GM18511 (cell line): ENCODE results near the gene C16orf95.
"Not testable (repeated sequence)": the region's sequence is repeated elsewhere in the genome, so short reads cannot be mapped to it uniquely, and the experiment has no call there.

Experiments
- ATAC-seq: cut with Tn5 transposase; IDR thresholded peaks from one replicate; pipeline ENCODE4 v1.9.1; 2021; ENCODE audit warnings: mild to moderate bottlenecking, moderate library complexity; ENCODE audit not compliant: unreplicated experiment

Gene C16orf95, protein sequence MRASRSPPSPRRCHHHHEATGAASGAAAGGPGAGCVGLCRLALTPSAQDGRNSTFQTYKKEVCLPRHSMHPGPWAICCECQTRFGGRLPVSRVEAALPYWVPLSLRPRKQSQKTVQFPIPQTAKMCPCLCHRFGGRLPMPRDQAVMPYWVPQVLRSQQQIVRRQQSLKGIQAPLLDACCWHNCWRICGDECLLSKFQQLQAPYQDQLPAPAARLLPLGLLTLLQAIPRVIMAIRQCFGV

DNA sequence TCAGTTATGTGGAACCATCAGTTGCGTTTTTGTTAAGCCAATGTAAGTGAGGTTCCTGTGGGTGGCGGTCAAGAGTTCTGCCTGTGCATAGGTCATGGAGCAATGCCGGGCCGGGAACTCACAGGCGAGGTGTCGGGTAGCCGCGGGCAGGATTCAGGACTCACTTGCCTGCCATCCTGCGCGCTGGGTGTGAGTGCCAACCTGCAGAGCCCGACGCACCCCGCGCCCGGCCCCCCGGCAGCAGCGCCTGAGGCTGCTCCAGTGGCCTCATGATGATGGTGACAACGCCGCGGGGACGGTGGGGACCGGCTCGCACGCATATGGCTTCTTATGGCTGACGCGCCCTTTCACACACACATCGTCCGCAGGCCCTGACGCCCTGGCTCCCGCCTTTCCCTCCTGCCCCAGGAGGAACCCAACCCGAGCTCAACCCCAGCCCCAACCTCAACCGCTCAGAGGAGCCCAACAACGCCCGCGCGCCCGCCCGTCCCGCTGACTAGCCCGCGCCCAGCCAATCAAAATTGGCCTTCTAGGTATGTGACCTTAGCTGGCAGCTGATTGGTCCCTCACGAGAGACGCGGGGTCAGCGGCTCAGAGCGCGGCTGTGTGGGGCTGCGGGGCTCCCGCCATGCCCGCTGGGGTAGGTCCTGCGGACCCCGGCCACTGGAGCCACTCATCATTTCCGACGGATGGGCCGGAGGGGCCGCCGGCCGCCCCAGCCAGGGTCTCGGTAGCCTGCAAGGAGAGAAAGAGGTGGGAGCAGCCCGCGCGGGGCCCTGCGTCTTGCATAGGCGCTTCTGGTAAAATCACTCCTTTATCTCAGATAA, at the start of gene C16orf95:
C16orf95 (minus strand) TSS at position 470 of the 827 bp plus-strand sequence; CDS start at position 320, 150 bp downstream.
- peak; percentile 96 for ATAC-seq

DNA sequence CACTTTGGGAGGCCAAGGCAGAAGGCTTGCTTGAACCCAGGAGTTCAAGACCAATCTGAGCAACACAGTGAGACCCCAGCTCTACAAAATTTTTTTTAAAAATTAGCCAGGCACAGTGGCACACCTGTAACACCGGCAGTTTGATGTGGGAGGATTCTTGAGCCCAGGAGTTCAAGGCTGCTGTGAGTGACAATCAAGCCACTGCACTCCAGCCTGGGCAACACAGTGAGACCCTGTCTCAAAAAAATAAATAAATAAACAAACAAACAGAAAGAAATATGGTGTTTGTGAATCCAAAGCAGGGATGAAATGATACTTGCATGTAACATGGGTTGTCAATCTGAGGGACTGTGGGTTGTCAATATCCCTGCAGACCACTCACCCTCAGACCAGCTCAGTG, 49.7 kb upstream of the C16orf95 start:
- no peak for ATAC-seq

DNA sequence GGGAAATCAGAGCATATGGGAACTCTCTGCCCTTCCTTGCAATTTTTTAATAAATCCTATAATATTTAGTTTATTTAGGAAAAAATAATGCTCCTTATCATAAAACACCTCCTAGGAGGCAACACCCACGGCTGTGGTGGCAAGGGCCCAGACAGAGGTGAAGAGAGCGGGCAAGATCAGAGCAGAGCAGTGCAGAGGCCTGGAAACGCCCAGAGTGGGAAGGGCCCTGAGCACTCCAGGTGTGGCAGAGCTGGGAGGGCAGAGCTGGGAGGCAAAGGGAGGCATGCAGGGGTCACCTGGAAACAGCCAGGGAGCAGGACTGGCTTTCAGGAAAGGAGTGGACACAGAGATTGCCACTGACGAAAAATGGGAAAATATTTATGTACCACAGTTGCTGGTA, 49.1 kb upstream of the C16orf95 start:
- ATAC-seq = no peak

DNA sequence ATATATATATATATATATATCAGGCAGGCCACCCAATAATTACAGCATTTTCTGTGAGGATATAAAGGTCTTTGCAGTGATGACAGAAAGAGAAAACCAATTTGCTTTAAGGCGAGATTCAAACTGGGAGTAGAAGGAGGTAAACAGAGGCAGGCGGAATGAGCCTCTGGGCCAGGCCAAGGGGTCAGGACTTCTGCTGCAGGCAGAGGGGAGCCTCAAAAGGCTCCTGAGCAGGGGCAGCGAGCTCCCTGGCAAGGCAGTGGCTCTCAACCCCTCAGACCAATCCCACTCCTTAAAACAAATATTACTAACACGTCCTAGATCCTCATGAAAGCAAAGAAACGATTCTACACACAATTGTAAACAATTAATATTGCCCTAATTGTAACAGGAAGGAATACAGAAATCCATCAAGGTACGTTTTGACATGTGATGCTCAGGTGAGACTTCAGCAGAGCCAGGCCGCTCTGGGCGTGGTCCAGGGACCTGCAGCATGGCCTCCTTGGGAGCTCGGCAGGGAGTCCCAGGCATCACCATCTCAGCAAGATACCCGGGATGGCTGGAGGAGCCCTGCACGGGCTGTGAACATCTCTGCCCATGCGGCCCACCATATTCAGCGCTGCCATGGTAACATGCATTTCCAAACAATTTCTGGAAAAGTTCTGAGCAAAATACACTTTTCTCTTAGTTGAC, 48.0 kb upstream of the C16orf95 start:
- no peak for ATAC-seq

DNA sequence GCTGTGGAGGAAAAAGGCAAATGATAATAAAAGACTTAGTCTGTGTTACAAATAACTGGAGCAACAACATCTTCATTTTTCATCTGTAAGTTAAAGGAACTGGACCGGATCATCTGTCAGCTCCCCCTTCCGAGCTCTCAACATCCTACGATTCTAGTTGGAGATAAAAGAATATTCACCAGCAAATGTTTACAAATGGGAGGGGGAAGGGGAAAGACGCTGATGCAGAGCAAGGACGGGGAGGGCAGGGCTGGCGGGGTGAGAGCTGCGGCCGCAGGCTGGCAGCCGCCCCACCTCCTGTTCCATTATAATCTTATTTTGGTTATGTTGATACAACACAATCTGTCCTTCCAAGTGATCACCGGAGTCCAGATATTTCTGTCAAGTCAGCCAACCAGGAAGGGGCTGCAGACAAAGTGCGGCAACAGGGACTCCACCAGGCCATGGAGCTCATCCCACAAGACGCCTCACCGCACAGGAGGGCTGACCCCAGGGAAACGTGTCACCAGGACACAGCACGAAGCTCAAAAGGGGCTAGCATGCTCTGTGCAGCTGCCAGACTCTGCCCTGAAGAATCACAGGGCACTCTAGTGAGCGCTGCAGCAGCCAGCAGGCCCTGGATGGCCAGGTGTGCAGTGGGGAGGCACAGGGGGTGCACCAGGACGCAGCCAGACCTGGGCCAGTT, 46.7 kb upstream of the C16orf95 start:
- no peak for ATAC-seq

DNA sequence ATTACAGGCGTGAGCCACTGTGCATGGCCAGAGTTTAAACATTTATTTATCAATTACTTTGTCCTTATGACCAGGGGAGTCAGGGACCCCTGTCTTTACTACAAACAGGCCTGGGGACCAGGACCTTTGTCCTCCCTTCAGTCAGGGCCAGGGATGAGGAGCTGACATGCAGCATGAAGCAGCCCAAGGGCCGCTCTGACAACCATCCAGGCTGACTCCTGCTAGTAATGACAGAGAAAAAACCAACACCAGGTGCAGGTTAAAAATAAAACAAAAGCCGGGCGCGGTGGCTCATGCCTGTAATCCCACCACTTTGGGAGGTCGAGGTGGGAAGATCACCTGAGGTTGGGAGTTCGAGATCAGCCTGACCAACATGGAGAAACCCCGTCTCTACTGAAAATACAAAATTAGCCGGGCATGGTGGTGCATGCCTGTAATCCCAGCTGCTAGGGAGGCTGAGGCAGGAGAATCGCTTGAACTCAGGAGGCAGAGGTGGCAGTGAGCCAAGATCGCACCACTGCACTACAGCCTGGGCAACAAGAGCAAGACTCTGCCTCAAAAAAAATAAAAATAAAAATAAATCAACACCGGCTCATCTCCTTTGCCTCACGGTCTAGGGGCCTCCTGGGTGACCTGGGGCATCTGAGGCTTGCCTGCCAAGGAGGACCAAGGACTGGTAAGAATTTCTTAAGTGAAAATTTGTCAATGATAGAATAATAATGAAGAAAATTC, 45.8 kb upstream of the C16orf95 start:
- not testable (repeated sequence) for ATAC-seq

DNA sequence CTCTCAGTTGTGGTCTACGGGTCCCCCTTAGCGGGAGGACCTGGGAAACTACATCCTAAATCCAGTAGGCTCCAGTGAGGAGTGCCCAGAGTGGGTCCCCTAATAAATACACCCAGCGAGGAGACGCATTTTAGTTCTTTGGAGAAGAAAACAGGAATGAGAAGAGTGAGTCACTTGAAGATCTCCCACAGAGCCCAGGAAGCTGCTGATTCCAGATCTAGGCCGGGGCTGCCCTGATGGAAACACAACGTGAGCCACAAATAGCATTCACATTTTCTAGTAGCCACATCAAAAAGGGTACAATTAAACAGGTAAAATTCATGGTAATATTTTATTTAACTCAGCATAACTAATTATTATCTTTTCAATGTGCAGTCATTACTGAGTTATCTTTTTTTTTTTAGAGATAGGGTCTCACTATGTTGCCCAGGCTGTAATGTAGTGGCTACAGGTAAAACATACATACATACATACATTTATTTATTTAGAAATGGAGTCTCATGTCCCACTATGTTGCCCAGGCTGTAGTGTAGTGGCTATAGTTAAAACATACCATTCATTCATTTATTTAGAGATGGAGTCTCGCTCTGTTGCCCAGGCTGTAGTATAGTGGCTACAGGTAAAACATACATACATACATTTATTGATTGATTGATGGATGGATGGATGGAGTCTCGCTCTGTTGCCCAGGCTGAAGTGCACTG, 44.9 kb upstream of the C16orf95 start:
- ATAC-seq = no peak

DNA sequence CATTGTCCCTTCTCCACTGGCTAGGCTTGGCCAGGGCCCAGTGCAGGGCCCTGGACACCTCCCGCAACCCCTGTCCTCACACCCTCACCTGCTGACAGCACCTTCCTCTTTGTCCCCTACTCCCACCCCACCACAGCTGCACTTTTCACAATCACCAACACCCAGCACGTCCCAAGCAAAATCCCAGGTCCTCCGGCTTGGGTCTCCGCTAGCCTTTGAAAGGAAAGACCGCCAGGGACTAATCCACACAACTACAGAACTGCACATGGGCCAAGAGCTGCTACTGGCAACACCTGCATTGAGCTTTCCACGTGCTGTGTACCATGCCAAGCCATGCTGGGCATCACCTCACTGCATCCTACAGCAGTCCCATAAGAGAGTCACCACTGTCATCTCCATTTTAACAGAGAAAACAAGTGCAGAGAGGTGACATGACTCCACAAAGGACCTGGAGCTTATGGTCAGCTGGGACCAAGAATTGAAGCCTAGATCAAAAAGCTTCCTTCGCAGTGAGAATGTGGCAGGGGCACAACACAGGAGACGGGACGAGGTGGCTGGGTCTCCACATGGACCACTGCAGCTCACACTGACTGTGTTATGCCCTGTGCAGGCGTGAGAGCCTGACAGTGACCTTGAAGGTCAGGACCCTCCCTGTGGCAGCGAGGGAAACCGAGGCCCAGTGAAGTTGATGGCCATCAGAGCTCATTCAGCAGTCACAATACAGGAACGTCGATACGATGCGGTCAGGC, 43.8 kb upstream of the C16orf95 start:
- ATAC-seq = no peak

DNA sequence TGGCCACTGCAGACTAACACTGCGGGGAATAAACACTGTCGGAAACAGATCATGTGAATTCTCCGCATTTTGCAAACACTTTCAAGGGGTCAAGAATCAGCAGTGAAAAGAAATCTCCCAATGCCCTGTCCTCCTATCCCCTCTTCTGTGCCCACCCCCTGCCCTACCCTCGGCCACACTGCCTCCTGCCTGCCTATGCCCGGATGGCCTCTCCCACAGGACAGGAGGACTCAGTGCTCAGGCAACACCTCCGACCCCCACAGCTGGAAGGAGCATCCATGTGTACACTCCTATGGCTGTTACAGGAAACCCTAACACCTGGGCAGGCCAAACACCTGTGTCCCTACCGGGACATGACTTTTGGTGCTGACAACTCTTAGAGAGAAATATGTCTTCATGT, 41.9 kb upstream of the C16orf95 start:
- ATAC-seq = no peak

DNA sequence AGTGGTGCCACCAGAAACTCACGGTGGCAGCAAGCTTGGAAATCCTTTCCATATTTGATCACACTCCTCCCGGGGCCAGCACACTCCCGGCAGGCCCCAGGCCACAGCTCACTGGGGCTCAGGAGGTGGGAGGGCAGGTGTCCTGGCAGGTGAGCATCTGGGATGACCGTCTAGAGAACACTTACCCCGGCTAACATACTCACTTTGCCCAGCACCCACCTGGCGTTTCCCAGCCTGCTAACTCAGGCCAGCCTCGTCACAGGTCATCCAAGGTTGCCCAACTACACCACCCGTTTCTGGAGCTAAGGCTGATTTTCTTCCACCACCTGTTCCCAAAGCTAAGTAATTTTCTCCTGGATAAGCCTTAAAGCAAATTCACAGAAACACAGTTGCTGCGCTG, 41.5 kb upstream of the C16orf95 start:
- ATAC-seq = no peak

DNA sequence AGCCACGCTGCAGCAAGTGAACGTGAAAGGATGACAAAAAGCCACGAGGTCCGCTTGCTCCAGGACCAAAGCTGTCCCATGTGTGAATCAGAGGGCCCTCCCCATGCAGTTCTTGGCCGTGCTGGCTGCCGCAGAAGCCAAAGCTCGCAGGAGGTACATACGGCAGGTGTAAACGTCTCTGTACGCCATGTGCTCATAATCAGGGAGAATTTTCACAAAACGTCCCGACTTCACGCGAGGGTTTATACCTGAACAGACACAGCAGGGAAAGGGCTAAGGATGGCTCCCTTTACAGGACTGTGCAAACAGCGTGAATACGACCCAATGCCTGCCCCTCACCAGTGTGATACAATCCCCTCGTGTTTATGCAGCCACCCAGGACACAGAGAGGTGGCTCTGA, 41.1 kb upstream of the C16orf95 start:
- no peak for ATAC-seq

DNA sequence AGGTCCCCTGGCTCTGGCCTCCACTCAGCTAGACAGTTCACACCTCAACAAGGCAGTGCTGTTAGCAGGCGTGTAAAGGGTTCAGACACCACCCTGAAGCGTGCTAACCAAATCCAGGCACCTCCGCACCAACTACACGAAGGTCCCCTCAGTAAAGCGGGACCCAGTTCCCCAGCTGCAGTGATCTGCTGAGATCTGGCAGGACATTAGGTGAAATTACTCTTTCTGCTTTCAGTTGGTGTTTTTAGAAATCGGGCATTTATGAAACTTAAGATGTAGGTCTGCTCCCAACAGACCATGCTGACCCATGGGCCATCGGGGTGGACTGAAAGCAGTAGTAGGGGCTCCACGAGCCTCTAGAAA, 39.3 kb upstream of the C16orf95 start:
- ATAC-seq = no peak

DNA sequence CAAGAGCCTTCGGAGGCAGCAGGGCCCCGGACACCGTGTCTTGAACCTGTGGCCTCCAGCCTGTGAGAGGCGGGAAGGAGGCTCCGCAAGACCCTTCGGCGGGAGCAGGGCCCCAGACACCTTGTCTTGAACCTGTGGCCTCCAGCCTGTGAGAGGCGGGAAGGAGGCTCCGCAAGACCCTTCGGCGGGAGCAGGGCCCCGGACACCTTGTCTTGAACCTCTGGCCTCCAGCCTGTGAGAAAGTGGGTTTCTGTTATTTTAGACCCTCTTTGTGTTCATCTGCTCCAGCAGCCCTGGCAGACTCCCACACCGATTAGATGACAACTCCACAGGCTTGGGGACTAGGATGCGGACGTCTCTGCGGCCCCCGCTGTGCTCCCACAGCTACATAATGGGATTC, 36.4 kb upstream of the C16orf95 start:
- ATAC-seq = no peak

DNA sequence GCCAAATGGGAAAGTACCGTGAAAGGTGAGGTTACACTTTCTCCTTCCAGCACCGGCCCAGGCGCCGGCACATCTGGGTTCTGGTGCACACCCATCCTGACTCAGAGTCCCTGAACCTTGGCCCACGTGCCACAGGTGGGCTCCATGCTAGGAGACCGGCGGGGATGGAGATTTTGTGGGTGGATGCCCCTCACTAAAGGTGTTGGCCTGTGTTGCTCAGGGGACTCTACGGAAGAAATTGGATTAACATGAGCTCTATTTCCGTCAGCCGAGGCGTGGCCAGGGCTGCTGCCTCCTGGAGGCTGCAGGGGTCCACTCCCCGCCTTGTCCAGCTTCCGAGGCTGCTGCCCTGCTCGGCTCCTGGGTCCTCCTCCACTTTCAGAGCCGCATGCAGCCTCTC, 35.6 kb upstream of the C16orf95 start:
- ATAC-seq = no peak

DNA sequence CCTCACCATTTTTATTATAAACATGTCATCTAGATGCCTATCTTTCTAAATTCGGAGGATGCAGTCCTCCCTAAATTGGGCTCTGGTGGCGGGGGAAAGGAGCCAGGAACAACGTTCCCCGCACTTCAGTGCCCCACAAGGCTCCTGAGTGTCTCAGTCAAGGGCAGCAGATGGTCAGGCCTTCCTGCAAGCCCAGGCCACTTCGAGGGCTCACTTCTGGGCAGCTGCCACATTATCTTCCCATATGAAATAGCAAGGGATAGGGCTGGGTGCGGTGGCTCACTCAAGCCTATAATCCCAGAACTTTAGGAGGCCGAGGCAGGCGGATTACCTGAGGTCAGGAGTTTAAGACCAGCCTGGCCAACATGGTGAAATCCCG, 34.1 kb upstream of the C16orf95 start:
- ATAC-seq = no peak

DNA sequence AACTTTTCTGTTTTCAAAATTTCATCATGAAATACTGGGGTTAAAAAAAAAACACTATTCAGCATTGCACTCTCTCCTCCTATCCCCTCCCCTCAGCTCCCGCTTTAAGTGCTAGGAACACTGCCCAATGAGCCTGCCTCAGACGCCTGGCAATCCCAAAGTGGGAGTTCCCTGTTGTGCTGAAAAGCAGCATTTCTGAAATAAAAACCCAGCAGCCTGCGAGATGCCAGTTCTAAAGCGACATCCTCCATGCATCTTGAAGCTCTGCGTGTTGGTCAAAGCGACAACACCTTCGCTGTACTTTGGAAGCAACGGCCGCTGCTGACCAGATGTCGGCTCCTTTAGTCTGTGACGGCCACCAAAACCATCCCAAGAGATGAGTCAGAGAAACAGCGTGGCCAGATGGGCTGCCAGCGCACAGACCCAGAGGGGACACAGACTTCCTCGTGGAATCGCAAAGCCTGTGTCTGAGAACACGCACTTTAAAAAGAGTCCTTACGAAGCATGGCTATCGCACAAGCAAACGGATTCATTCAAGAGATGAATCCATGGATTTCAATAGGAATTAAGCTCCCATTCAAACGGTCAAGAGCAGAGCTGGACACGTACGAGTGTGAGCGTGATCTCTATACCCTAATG, 33.6 kb upstream of the C16orf95 start:
- no peak for ATAC-seq

DNA sequence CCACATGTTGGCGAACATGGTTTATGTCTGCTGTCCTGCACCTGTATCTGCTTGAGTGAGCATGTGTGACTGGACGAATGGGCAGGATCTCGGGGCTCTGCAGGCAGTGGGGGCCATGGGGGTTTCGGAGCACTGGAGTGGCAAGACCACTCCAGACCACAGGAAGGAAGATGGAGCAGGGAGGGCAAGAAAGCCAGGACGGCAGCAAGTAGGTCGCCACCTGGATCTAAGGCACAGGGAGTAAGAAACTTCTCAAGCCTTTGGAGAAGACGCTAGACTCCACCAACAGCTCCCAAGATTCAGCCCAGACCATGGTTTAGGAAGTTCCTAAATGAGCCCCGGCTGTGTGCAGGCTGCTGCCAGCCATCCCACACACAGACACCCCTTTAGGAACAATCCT, 32.8 kb upstream of the C16orf95 start:
- no peak for ATAC-seq

DNA sequence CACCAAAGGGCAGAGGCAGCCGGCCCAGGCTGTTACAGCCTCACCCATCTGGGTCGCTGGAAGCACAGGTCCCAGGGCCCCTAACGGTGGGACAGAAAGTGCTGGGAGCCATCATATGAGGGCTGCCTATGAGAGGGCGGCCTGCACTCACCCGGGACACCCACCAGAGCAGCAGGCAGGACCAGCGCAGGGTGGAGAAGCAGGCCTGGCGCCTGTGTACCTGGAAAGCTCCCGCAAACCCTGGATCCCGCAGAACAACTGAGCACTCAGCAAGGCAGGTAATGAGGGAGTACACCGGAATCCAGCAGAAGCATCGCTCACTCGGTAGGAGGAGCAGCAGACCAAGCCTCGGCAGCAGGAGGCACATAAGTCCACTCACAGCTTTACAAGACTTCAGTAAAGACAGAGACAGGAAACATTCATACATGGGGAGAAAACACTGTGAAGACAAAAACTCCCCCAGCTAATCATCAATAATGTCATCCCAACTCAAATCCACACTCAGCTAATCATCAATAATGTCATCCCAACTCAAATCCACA, 31.5 kb upstream of the C16orf95 start:
- ATAC-seq = no peak
